ENCODE measurements around the gene EFCAB9.

DNA sequence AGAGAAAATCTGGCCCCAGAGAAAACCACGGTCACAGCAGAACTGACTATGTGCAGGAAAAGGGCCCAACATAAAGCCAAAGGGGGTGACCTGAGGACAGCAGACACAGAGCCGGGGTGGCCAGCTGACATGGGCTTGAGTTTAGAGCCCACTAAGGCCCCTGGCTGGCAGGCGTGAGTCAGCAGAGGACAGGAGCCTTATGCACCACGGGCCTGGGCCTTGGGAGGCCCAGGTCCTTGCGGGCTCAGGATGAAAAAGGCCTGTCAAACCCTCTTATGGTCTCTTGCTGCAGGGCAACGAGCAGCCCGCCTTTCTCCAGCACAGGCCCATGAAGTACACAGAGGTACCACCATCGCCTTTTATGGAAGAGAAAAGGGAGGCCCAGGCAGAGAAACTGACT, 25.7 kb upstream of the EFCAB9 start:
- TF ChIP-seq TAF1 (IDR thresholded peaks at IDR 0.05; ENCODE audit: low read depth, low read length), result no peak
- no peak for TF ChIP-seq POLR2A (IDR thresholded peaks at IDR 0.05; ENCODE audit: low read depth, low read length)
